GM20431 (cell line): ENCODE results near the gene SLC7A14.

Source experiments
- in situ Hi-C: fragments of 300-500 bp; cut with MseI, MboI; formaldehyde crosslinking; loops from one replicate; pipeline ENCODE4 v1.15.0; 2020; ENCODE audit warnings: low sequenced_read_pairs; ENCODE audit not compliant: unreplicated experiment

Gene SLC7A14

GRCh38 chr3:170438836-170439235 lies 147.0 kb downstream of the SLC7A14 start:
- in situ Hi-C loops = no loop called here

GRCh38 chr3:170437696-170438407 lies 148.0 kb downstream of the SLC7A14 start:
- in situ Hi-C loops = no loop called here

DNA sequence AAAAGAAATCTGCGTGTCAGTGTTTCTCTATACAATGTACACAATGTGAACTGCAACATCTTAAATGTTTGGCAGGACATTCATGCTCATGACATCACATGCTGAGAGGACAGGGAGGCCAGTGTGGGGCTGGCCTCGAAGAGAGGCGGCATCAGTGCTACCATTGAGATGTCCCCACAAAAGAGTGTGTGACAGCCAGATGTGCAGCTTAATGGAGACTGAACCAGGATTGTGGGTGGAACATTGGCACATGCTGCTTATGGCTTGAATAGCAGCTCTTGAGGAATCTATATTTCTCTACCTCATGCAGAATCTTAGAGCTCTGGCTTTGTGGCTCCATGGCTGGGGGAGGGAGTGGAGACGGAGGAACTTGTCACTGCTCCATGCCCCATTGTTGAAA lies 148.7 kb downstream of the SLC7A14 start:
- in situ Hi-C loops = no loop called here

GRCh38 chr3:170436697-170437096 lies 149.2 kb downstream of the SLC7A14 start:
- in situ Hi-C loops = no loop called here

DNA sequence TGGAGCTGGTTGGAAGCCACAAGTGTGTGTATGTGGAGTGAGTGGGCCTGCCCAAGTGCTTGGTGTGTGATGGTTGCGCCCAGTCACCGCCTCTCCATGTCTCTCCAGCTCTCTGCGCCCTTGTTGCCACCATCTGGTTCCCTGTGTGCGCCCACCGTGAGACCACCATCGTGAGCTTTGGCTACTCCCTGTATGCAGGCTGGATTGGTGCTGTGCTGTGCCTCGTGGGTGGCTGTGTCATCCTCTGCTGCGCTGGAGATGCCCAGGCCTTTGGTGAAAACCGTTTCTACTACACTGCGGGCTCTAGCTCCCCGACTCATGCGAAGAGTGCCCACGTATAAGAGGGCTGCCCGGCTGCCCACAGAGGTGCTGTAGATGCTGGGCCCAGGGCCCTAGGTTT lies 153.5 kb downstream of the SLC7A14 start:
- in situ Hi-C loops = no loop called here

- in situ Hi-C loops = no loop called here
These were observed 154.8 kb downstream of the SLC7A14 start for GRCh38 chr3:170431054-170431453.

- in situ Hi-C loops = no loop called here
These were observed 156.8 kb downstream of the SLC7A14 start for GRCh38 chr3:170429050-170429449.

DNA sequence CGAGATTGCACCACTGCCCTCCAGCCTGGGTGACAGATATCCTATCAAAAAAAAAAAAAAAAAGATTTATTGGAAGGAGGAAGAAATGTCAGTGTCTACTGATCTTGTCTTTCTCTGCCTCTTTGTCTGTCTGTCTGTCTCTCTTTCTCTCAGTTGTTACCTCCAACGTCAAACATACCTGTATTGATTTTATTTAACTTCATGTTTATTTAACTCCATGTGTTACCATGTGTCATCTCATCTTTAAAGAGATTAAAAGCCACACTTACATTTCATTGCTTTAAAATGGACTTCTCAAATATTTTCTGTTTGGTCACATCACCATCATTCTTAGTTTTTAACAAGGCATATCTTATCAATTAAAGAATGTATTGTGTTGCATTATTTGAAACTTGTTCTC lies 157.8 kb downstream of the SLC7A14 start:
- in situ Hi-C loops = no loop called here

DNA sequence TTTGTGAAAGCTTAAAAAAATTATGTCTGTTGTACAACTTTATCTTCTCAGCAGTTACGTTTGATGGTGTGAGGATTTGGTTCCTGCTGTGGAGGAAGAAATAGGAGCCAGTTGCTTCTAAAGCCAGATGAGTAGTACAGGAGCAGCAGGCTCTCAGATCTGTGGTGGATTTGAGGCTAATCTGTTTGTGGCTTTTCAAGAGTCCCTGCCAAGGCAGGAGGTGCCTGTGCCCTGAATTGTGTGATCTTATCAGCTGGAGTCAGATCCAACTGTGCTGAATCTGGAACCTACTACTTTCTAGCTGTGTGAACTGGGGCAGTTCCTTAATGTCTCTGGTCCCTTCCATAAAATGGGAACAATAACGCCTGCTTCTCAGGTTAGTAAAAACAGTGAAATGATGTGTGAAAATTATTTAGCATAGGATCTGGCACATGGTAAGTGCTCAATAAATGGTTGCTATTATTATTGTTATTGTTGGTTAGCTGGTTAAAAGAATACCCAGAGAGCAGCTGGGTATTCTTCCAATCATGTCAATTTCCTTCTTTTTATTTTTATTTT lies 159.6 kb downstream of the SLC7A14 start:
- in situ Hi-C loops = no loop called here

DNA sequence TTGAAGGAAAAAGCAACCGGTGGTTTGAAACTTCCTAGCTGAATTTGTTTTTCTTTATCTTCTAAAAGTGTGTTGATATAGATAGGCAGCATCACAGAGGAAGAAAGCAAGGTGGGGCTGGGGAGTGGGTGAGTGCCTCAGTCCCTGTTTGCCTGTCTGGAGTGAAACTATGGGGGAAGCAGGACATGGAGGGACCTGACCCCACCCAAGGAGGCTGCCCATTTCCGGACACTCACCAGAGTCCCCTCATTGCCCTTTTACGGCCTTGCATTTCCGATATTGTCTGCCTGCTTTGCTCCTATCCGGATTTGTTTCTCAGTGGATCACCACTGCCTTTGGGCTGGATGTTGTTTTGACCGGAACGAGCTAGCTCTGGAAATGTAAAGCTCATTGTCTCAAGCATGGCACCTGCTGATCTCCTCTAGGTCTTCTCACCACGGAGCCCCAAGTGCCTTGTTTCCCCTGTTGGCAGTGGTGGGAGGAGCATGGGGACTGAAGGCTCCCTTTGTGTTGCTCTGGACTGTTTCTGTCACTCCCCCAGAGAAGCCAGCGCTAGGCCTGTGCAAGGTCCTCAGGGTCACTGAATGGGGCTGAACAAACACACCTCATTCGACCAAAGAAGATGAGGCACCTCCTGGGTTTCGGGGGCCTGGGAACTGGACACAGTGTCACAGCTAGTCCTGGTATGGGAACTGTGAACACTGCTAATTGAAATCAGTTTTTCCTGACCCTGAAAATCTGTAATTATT lies 160.2 kb downstream of the SLC7A14 start:
- in situ Hi-C loops = no loop called here

DNA sequence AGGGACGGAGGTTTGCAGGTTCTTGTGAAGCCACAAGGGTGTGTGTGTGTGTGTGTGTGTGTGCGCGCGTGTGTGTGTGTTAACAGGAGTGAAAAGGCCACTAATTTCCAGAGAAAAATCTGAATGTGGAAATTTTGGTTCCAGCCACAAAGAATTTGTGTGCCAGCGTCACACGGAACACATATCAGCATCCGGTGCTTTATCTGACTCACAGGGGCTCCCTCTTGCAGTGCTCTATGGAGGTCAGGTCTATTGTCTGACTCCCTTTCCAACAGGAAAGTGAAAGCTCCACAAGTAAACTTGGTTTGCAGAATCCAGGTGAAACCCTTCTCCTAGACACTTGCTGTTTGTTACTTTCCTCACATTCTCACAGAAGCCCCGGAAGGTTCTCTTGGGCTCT lies 161.0 kb downstream of the SLC7A14 start:
- in situ Hi-C loops = loop anchor here (25.0 kb wide), 2 partner anchors 113 to 262 kb away; no protein-coding TSS in a partner anchor

DNA sequence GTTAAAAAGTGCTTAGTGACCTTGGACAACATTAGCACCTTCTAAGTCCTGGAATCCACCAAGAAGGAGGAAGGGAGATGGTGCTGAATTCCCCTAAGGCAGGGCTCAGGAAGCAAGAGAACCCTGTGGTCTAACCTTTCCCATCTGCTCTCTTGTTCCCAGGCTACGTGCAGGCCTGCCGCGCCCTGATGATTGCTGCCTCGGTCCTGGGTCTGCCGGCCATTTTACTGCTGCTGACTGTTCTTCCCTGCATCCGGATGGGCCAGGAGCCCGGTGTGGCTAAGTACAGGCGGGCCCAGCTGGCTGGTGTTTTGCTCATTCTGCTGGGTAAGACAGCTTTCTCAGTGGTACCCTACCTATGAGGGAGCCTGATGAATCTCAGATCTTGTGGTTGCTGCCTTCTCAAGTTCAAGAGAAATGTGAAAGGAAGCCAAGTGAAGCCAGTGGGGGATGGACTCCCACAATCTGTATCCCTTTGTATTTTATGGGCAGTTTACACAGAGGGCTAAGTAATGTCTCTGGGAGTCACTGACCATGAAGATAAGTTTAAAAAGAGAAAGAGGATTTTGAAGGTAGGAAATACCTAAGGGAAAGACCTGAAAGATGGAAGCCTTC lies 162.8 kb downstream of the SLC7A14 start:
- in situ Hi-C loops = loop anchor here (25.0 kb wide), 2 partner anchors 111 to 264 kb away; no protein-coding TSS in a partner anchor

DNA sequence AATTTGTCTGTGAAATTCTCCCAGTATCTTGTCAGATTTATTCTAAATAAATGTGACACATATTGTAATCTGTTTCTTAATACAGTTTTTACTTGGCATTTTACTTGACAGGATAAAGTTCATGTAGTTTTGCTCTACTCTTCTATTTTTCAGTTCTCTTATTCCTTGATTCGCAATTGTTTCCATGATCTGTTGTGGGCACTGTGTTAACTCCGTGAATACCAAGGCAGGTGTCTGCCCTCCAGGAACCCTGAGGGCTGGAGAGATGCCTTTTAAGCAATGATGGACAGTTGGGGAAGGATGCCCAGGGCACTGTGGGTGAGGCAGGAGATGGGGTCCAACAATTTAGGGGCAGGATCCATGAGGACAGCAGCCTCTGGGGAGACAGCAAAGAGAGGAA lies 164.1 kb downstream of the SLC7A14 start:
- in situ Hi-C loops = loop anchor here (25.0 kb wide), 2 partner anchors 109 to 266 kb away; no protein-coding TSS in a partner anchor

- in situ Hi-C loops = loop anchor here (25.0 kb wide), 2 partner anchors 109 to 266 kb away; no protein-coding TSS in a partner anchor
These were observed 164.7 kb downstream of the SLC7A14 start for GRCh38 chr3:170421111-170421641.

DNA sequence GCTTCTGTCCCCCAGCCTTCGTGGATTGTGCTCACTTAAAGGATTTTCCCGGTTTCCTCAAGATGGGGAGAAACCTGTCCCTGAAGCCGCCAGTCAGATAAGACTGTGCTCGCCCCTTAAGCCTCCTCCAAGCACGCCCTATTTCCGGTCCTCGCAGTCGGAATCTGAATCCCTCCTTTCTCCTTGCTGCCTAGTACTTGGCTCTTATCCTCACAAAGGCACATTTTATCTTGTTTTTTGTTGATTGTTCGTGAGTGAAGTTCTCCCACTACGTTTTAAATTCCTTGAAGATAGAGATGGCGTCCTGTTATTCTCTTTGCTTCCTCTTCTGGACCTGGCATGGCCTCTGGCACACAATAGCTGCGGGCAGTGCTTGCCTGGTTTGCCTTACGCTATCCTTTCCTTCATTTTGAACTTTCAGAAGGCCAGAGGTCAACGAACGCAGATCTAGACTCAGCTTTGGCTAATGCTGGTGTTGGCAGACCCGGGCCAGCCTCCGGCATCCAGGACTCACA lies 165.5 kb downstream of the SLC7A14 start:
- in situ Hi-C loops = loop anchor here (25.0 kb wide), 2 partner anchors 108 to 267 kb away; no protein-coding TSS in a partner anchor

GRCh38 chr3:170419557-170420087 lies 166.3 kb downstream of the SLC7A14 start:
- in situ Hi-C loops = loop anchor here (10.0 to 25.0 kb wide), 3 partner anchors 107 to 395 kb away; no protein-coding TSS in a partner anchor

GRCh38 chr3:170418422-170419398 lies 167.2 kb downstream of the SLC7A14 start, which contains the start of gene CLDN11:
TSS of gene CLDN11 (plus strand) at chr3:170418868. CDS start at chr3:170419067, 199 bp downstream.
- in situ Hi-C loops = loop anchor here (10.0 to 25.0 kb wide), 3 partner anchors 106 to 396 kb away; no protein-coding TSS in a partner anchor

GRCh38 chr3:170417090-170417489 lies 168.8 kb downstream of the SLC7A14 start:
- in situ Hi-C loops = loop anchor here (10.0 to 25.0 kb wide), 3 partner anchors 105 to 398 kb away; no protein-coding TSS in a partner anchor
